KMS-11 (cell line): ENCODE measurements around the gene TRAPPC6A.

ENCODE experiments used
- H2AFZ ChIP-seq: fragments of 200-600 bp; sonication (generic); 2 replicates; pipeline ENCODE4 v1.6.1; 2016; ENCODE audit warnings: antibody characterized with exemption, mixed run types, low read depth
- H3K27ac ChIP-seq: fragments of 200-600 bp; sonication (generic); 2 replicates; pipeline ENCODE4 v1.6.1; 2016; ENCODE audit warnings: mild to moderate bottlenecking, mixed run types
- H3K27me3 ChIP-seq: fragments of 200-600 bp; sonication (generic); 2 replicates; pipeline ENCODE4 v1.6.1; 2017; ENCODE audit warnings: mild to moderate bottlenecking, low read depth, mixed run types, moderate library complexity; ENCODE audit not compliant: insufficient read depth
- H3K36me3 ChIP-seq: fragments of 200-600 bp; sonication (generic); 2 replicates; pipeline ENCODE4 v1.6.1; 2017; ENCODE audit warnings: mild to moderate bottlenecking, mixed run types; ENCODE audit not compliant: insufficient read depth
- H3K4me1 ChIP-seq: fragments of 200-600 bp; sonication (generic); 2 replicates; pipeline ENCODE4 v1.6.1; 2016; ENCODE audit warnings: mild to moderate bottlenecking, low read depth, mixed run types; ENCODE audit not compliant: poor library complexity, severe bottlenecking
- H3K4me2 ChIP-seq: fragments of 200-600 bp; sonication (generic); 2 replicates; pipeline ENCODE4 v1.7.0; 2016; ENCODE audit warnings: mild to moderate bottlenecking, mixed run types
- H3K4me3 ChIP-seq: fragments of 200-600 bp; sonication (generic); IDR thresholded peaks from 2 replicates; pipeline ENCODE4 v1.6.1; 2017; ENCODE audit warnings: low read depth, low read length, mixed read lengths; ENCODE audit not compliant: insufficient read depth
- H3K79me2 ChIP-seq: fragments of 200-600 bp; sonication (generic); 2 replicates; pipeline ENCODE4 v1.6.1; 2016; ENCODE audit warnings: low read depth, mixed run types; ENCODE audit not compliant: insufficient read depth
- H3K9ac ChIP-seq: fragments of 200-600 bp; sonication (generic); 2 replicates; pipeline ENCODE4 v1.6.1; 2016; ENCODE audit warnings: mild to moderate bottlenecking, mixed run types
- H4K20me1 ChIP-seq: fragments of 200-600 bp; sonication (generic); 2 replicates; pipeline ENCODE4 v1.6.1; 2016; ENCODE audit warnings: mild to moderate bottlenecking, mixed run types; ENCODE audit not compliant: insufficient read depth
- CTCF ChIP-seq: fragments of 200-600 bp; sonication (generic); conservative IDR thresholded peaks from 2 replicates; pipeline ENCODE4 v1.6.1; 2017; ENCODE audit warnings: low read depth, mild to moderate bottlenecking, antibody characterized with exemption, low read length, moderate library complexity, mixed read lengths

The TRAPPC6A gene

GRCh38 chr19:45216667-45217066, 38.6 kb upstream of the TRAPPC6A start:
- no peak overlapping the region for H3K4me3 ChIP-seq
- no peak overlapping the region for H3K4me2 ChIP-seq

GRCh38 chr19:45215391-45216191, 37.6 kb upstream of the TRAPPC6A start:
- Histone ChIP-seq H2AFZ (no peak overlapping the region), H3K79me2 (no peaks in the 10 kb centered on the region), H3K4me3 (no peak overlapping the region), H3K9ac (no peak overlapping the region), H3K27ac (no peak overlapping the region), H3K4me2 (no peak overlapping the region), H3K27me3 (peaks cover 14% of the 10 kb centered on the region; the same call in 1 of the 2 replicates), H4K20me1 (no peaks in the 10 kb centered on the region), H3K4me1 (no peaks in the 10 kb centered on the region), H3K36me3 (no peaks in the 10 kb centered on the region)
- TF ChIP-seq CTCF = no peak

More at GRCh38 chr19:45216667-45217066, 38.6 kb upstream of the TRAPPC6A start:
- no peaks in the 10 kb centered on the region for H3K4me1 ChIP-seq
- no peak overlapping the region for H3K27ac ChIP-seq
- H3K79me2 ChIP-seq = no peaks in the 10 kb centered on the region
- H2AFZ ChIP-seq = no peak overlapping the region
- H3K36me3 ChIP-seq = no peaks in the 10 kb centered on the region
- peaks cover 14% of the 10 kb centered on the region; the same call in 1 of the 2 replicates for H3K27me3 ChIP-seq
- no peaks in the 10 kb centered on the region for H4K20me1 ChIP-seq
- H3K9ac ChIP-seq = no peak overlapping the region
- TF ChIP-seq CTCF = no peak

GRCh38 chr19:45213031-45213430, 35.0 kb upstream of the TRAPPC6A start:
- no peak overlapping the region for H3K27ac ChIP-seq
- no peak for TF ChIP-seq CTCF
- H3K27me3 ChIP-seq = peaks cover 12% of the 10 kb centered on the region; the same call in 1 of the 2 replicates
- no peaks in the 10 kb centered on the region for H4K20me1 ChIP-seq
- no peaks in the 10 kb centered on the region for H3K4me1 ChIP-seq
- no peak overlapping the region for H3K4me2 ChIP-seq
- H3K36me3 ChIP-seq = no peaks in the 10 kb centered on the region
- no peak overlapping the region for H3K4me3 ChIP-seq
- H3K9ac ChIP-seq = no peak overlapping the region
- no peaks in the 10 kb centered on the region for H3K79me2 ChIP-seq
- H2AFZ ChIP-seq = no peak overlapping the region

- Histone ChIP-seq H3K36me3 (no peaks in the 10 kb centered on the region), H3K27me3 (peaks cover 4% of the 10 kb centered on the region; the same call in 1 of the 2 replicates), H2AFZ (no peak overlapping the region), H4K20me1 (no peaks in the 10 kb centered on the region), H3K27ac (no peak overlapping the region), H3K4me3 (no peak overlapping the region), H3K4me2 (no peak overlapping the region), H3K9ac (no peak overlapping the region), H3K79me2 (no peaks in the 10 kb centered on the region), H3K4me1 (no peaks in the 10 kb centered on the region)
- TF ChIP-seq CTCF = no peak
Observed at GRCh38 chr19:45211751-45212381, 33.8 kb upstream of the TRAPPC6A start.
